NCI-H2081 (cell line): ENCODE results near the gene ZNF407.
"Not testable (repeated sequence)": the region's sequence is repeated elsewhere in the genome, so short reads cannot be mapped to it uniquely, and the experiment has no call there.

Source experiments
- DNase-seq, 2 experiments: peaks; one replicate each; lab custom pipeline; 2025; lab: John Stamatoyannopoulos, UW

Gene ZNF407

GRCh38 chr18:75101916-75102315 lies 504.2 kb downstream of the ZNF407 start:
- no peak for DNase-seq

- not testable (repeated sequence) for DNase-seq
Measured at GRCh38 chr18:75104029-75104428, 506.4 kb downstream of the ZNF407 start.

GRCh38 chr18:75104483-75104882 lies 506.8 kb downstream of the ZNF407 start:
- no peak for DNase-seq

GRCh38 chr18:75105551-75106254 lies 508.0 kb downstream of the ZNF407 start:
- no peak for DNase-seq

- no peak for DNase-seq
Measured at GRCh38 chr18:75106746-75107145, 509.1 kb downstream of the ZNF407 start.

- DNase-seq: no peak
Measured at GRCh38 chr18:75107196-75107930, 509.7 kb downstream of the ZNF407 start.

- DNase-seq: no peak
Measured at GRCh38 chr18:75107931-75108276, 510.2 kb downstream of the ZNF407 start.

GRCh38 chr18:75108579-75109318 lies 511.1 kb downstream of the ZNF407 start:
- no peak for DNase-seq

GRCh38 chr18:75109319-75109691 lies 511.6 kb downstream of the ZNF407 start:
- DNase-seq: no peak

- no peak for DNase-seq
Measured at GRCh38 chr18:75109819-75110218, 512.1 kb downstream of the ZNF407 start.

GRCh38 chr18:75110311-75110710 lies 512.6 kb downstream of the ZNF407 start:
- no peak for DNase-seq

- DNase-seq: no peak
Measured at GRCh38 chr18:75110846-75111415, 513.3 kb downstream of the ZNF407 start.

- DNase-seq: peak; percentile 36 to 67
Measured at GRCh38 chr18:75111760-75112159, 514.1 kb downstream of the ZNF407 start.

- DNase-seq: no peak
Measured at GRCh38 chr18:75112186-75113096, 514.8 kb downstream of the ZNF407 start.

- no peak for DNase-seq
Measured at GRCh38 chr18:75113455-75113854, 515.8 kb downstream of the ZNF407 start.

- no peak for DNase-seq
Measured at GRCh38 chr18:75114231-75114764, 516.6 kb downstream of the ZNF407 start.
